ENCODE results near the gene SPATS2L. TPM values are rescaled to one million over a fixed set of nuclear protein-coding genes. Genes with fewer than 3 reads are reported as not detected.

The SPATS2L gene
- total RNA-seq, 1 donor from 2014 or later: 65.6 TPM

- no peaks in the 10 kb centered on the region for H3K9me3 ChIP-seq
- peak overlapping the region; percentile 1 for H3K27ac ChIP-seq
- no peaks in the 10 kb centered on the region for H3K27me3 ChIP-seq
- H3K36me3 ChIP-seq: no peaks in the 10 kb centered on the region
- H3K4me3 ChIP-seq: no peak overlapping the region
- H3K4me1 ChIP-seq: peaks cover 48% of the 10 kb centered on the region
- DNase-seq (ENCODE audit: extremely low spot score in 2 of 2): no peak
- intact Hi-C loops (cut with DNase I): no loop called here
- TF ChIP-seq POLR2AphosphoS5 (IDR thresholded peaks at IDR 0.05; ENCODE audit: insufficient read depth in 1 of 2, low read depth in 1 of 2) (no peak), CTCF (IDR thresholded peaks at IDR 0.05) (no peak), POLR2A (IDR thresholded peaks at IDR 0.05) (no peak)
Observed at GRCh38 chr2:200336980-200337615, 30.6 kb downstream of the SPATS2L start.

- H3K4me3 ChIP-seq: no peak overlapping the region
- TF ChIP-seq POLR2A (IDR thresholded peaks at IDR 0.05) (no peak), POLR2AphosphoS5 (IDR thresholded peaks at IDR 0.05; ENCODE audit: insufficient read depth in 1 of 2, low read depth in 1 of 2) (no peak), CTCF (IDR thresholded peaks at IDR 0.05) (no peak)
- no peaks in the 10 kb centered on the region for H3K27me3 ChIP-seq
- H3K27ac ChIP-seq: peak overlapping the region; percentile 1
- intact Hi-C loops (cut with DNase I): no loop called here
- H3K9me3 ChIP-seq: no peaks in the 10 kb centered on the region
- DNase-seq (ENCODE audit: extremely low spot score in 2 of 2): no peak
- peaks cover 53% of the 10 kb centered on the region for H3K4me1 ChIP-seq
- no peaks in the 10 kb centered on the region for H3K36me3 ChIP-seq
Observed at GRCh38 chr2:200337621-200338020, 31.1 kb downstream of the SPATS2L start.

GRCh38 chr2:200338692-200339091 is 32.2 kb downstream of the SPATS2L start:
- intact Hi-C loops (cut with DNase I): no loop called here
- peak overlapping the region; percentile 13 for H3K27ac ChIP-seq

GRCh38 chr2:200340508-200341224 is 34.2 kb downstream of the SPATS2L start:
- Histone ChIP-seq H3K9me3 (no peaks in the 10 kb centered on the region), H3K27ac (no peak overlapping the region), H3K27me3 (no peaks in the 10 kb centered on the region), H3K4me1 (peaks cover 58% of the 10 kb centered on the region), H3K4me3 (no peak overlapping the region), H3K36me3 (no peaks in the 10 kb centered on the region)
- TF ChIP-seq CTCF (IDR thresholded peaks at IDR 0.05) (no peak), POLR2A (IDR thresholded peaks at IDR 0.05) (no peak), POLR2AphosphoS5 (IDR thresholded peaks at IDR 0.05; ENCODE audit: insufficient read depth in 1 of 2, low read depth in 1 of 2) (no peak)
- intact Hi-C loops (cut with DNase I): no loop called here
- DNase-seq (ENCODE audit: extremely low spot score in 2 of 2): no peak

More at GRCh38 chr2:200338692-200339091, 32.2 kb downstream of the SPATS2L start:
- Histone ChIP-seq H3K4me1 (peaks cover 56% of the 10 kb centered on the region), H3K9me3 (no peaks in the 10 kb centered on the region), H3K27me3 (no peaks in the 10 kb centered on the region), H3K36me3 (no peaks in the 10 kb centered on the region), H3K4me3 (no peak overlapping the region)
- no peak for DNase-seq (ENCODE audit: extremely low spot score in 2 of 2)
- TF ChIP-seq POLR2AphosphoS5 (IDR thresholded peaks at IDR 0.05; ENCODE audit: insufficient read depth in 1 of 2, low read depth in 1 of 2) (no peak), CTCF (IDR thresholded peaks at IDR 0.05) (no peak), POLR2A (IDR thresholded peaks at IDR 0.05) (no peak)

- no peaks in the 10 kb centered on the region for H3K36me3 ChIP-seq
Observed at GRCh38 chr2:200341376-200341775, 34.9 kb downstream of the SPATS2L start.

More at GRCh38 chr2:200341376-200341775, 34.9 kb downstream of the SPATS2L start:
- intact Hi-C loops (cut with DNase I): no loop called here
- DNase-seq (ENCODE audit: extremely low spot score in 2 of 2): no peak
- Histone ChIP-seq H3K27ac (no peak overlapping the region), H3K9me3 (no peaks in the 10 kb centered on the region), H3K27me3 (no peaks in the 10 kb centered on the region), H3K4me1 (peaks cover 62% of the 10 kb centered on the region), H3K4me3 (no peak overlapping the region)
- TF ChIP-seq POLR2AphosphoS5 (IDR thresholded peaks at IDR 0.05; ENCODE audit: insufficient read depth in 1 of 2, low read depth in 1 of 2) (no peak), POLR2A (IDR thresholded peaks at IDR 0.05) (no peak), CTCF (IDR thresholded peaks at IDR 0.05) (no peak)
